WTC11 (cell line): ENCODE measurements around the gene PAM16. TPM values are rescaled to one million over a fixed set of nuclear protein-coding genes. Genes with fewer than 3 reads are reported as not detected.

Source experiments
- ATAC-seq: fragments of 200-7000 bp; cut with Tn5 transposase; 2 replicates; pipeline ENCODE4 v1.10.0; 2021; ENCODE audit warnings: mild to moderate bottlenecking, moderate library complexity
- CTCF ChIA-PET: fragments of 300-600 bp; sonication (Branson Sonifier 250); formaldehyde crosslinking; loops from one replicate; lab custom pipeline; 2021; ENCODE audit warnings: antibody characterized with exemption; lab: Charles Lee
- POLR2A ChIA-PET: fragments of 350-600 bp; sonication (Branson Sonifier 250); formaldehyde crosslinking; loops from one replicate; lab custom pipeline; 2021; ENCODE audit warnings: antibody characterized with exemption; lab: Charles Lee
- DNase-seq: peaks from one replicate; pipeline ENCODE4 v3.0.0; 2021; ENCODE audit warnings: low spot score
- H3K27ac Mint-ChIP-seq: 2 replicates; pipeline ENCODE4 v1.8.0; 2021; ENCODE audit warnings: mixed read lengths
- H3K27me3 Mint-ChIP-seq: 2 replicates; pipeline ENCODE4 v1.8.0; 2021; ENCODE audit warnings: low read depth, mild to moderate bottlenecking, moderate library complexity, mixed read lengths
- H3K36me3 Mint-ChIP-seq: 2 replicates; pipeline ENCODE4 v1.8.0; 2021; ENCODE audit warnings: mixed read lengths
- H3K4me1 Mint-ChIP-seq: 2 replicates; pipeline ENCODE4 v1.8.0; 2022; ENCODE audit warnings: mixed read lengths
- H3K4me3 Mint-ChIP-seq: 2 replicates; pipeline ENCODE4 v1.8.0; 2021; ENCODE audit warnings: mild to moderate bottlenecking, moderate library complexity, mixed read lengths
- H3K9me3 Mint-ChIP-seq: 2 replicates; pipeline ENCODE4 v1.8.0; 2021; ENCODE audit warnings: mixed read lengths
- ATF1 ChIP-seq: sonication (generic); formaldehyde crosslinking; IDR thresholded peaks from 2 replicates; pipeline ENCODE4 v1.8.1; 2023; ENCODE audit warnings: mild to moderate bottlenecking, moderate library complexity, missing genetic modification reagents
- CBFB ChIP-seq: sonication (generic); formaldehyde crosslinking; IDR thresholded peaks from 2 replicates; pipeline ENCODE4 v1.8.1; 2022; ENCODE audit warnings: mild to moderate bottlenecking, low read depth, missing genetic modification reagents
- CDX4 ChIP-seq: fragments of 250-450 bp; sonication (Bioruptor Pico); IDR thresholded peaks from 2 replicates; pipeline ENCODE4 v1.9.0; 2021; ENCODE audit warnings: moderate library complexity, mild to moderate bottlenecking, inconsistent platforms, borderline replicate concordance
- ERG ChIP-seq: fragments of 250-450 bp; sonication (Bioruptor Pico); IDR thresholded peaks from 2 replicates; pipeline ENCODE4 v1.8.0; 2021; ENCODE audit warnings: mild to moderate bottlenecking
- HMGXB4 ChIP-seq: sonication (generic); formaldehyde crosslinking; IDR thresholded peaks from 2 replicates; pipeline ENCODE4 v1.8.1; 2023; ENCODE audit warnings: mild to moderate bottlenecking, moderate library complexity, missing genetic modification reagents
- MAX ChIP-seq: sonication (generic); formaldehyde crosslinking; IDR thresholded peaks from 2 replicates; pipeline ENCODE4 v1.8.0; 2022; ENCODE audit warnings: mild to moderate bottlenecking, missing genetic modification reagents
- MYBL2 ChIP-seq: sonication (generic); formaldehyde crosslinking; IDR thresholded peaks from 2 replicates; pipeline ENCODE4 v1.8.1; 2023; ENCODE audit warnings: mild to moderate bottlenecking, moderate library complexity, missing genetic modification reagents
- NR1H2 ChIP-seq: sonication (generic); formaldehyde crosslinking; IDR thresholded peaks from 2 replicates; pipeline ENCODE4 v1.9.0; 2021; ENCODE audit warnings: mild to moderate bottlenecking, moderate library complexity, missing genetic modification reagents
- RELA ChIP-seq: sonication (generic); formaldehyde crosslinking; IDR thresholded peaks from 2 replicates; pipeline ENCODE4 v1.8.1; 2022; ENCODE audit warnings: missing genetic modification reagents, mild to moderate bottlenecking, borderline replicate concordance
- RORB ChIP-seq: fragments of 250-450 bp; sonication (Bioruptor Pico); IDR thresholded peaks from 2 replicates; pipeline ENCODE4 v1.9.0; 2021; ENCODE audit warnings: mild to moderate bottlenecking
- SMAD3 ChIP-seq: sonication (generic); formaldehyde crosslinking; IDR thresholded peaks from 2 replicates; pipeline ENCODE4 v1.8.0; 2022; ENCODE audit warnings: missing genetic modification reagents, mild to moderate bottlenecking, borderline replicate concordance
- SMAD4 ChIP-seq: sonication (generic); formaldehyde crosslinking; IDR thresholded peaks from 2 replicates; pipeline ENCODE4 v1.8.0; 2022; ENCODE audit warnings: mild to moderate bottlenecking, missing genetic modification reagents
- TCF7 ChIP-seq: sonication (generic); formaldehyde crosslinking; IDR thresholded peaks from 2 replicates; pipeline ENCODE4 v1.8.0; 2022; ENCODE audit warnings: mild to moderate bottlenecking, low read depth, missing genetic modification reagents, moderate library complexity
- USF1 ChIP-seq: sonication (generic); formaldehyde crosslinking; IDR thresholded peaks from 2 replicates; pipeline ENCODE4 v1.8.0; 2022; ENCODE audit warnings: mild to moderate bottlenecking, missing genetic modification reagents
- ZNF138 ChIP-seq: sonication (generic); formaldehyde crosslinking; conservative IDR thresholded peaks from 2 replicates; pipeline ENCODE4 v1.8.1; 2022; ENCODE audit warnings: mild to moderate bottlenecking, moderate library complexity, missing genetic modification reagents
- ZNF396 ChIP-seq: fragments of 250-450 bp; sonication (Bioruptor Pico); IDR thresholded peaks from 2 replicates; pipeline ENCODE4 v1.8.0; 2021; ENCODE audit warnings: mild to moderate bottlenecking, moderate library complexity, borderline replicate concordance
- total RNA-seq: library from RNA; stranded (reverse); gene quantifications from 3 replicates; pipeline ENCODE4 v1.2.3, GENCODE V29; 2021
- TF ChIP-seq, protein P1 (sequence below): sonication (generic); formaldehyde crosslinking; IDR thresholded peaks from 2 replicates; pipeline ENCODE4 v1.8.1; 2023; ENCODE audit warnings: mild to moderate bottlenecking, missing genetic modification reagents, borderline replicate concordance
- TF ChIP-seq, protein P2 (sequence below): sonication (generic); formaldehyde crosslinking; IDR thresholded peaks from 2 replicates; pipeline ENCODE4 v1.8.1; 2022; ENCODE audit warnings: mild to moderate bottlenecking, moderate library complexity, missing genetic modification reagents
- TF ChIP-seq, protein P3 (sequence below): sonication (generic); formaldehyde crosslinking; IDR thresholded peaks from 2 replicates; pipeline ENCODE4 v1.8.1; 2022; ENCODE audit warnings: mild to moderate bottlenecking, missing genetic modification reagents, moderate library complexity, borderline replicate concordance
- TF ChIP-seq, protein P4 (sequence below): sonication (generic); formaldehyde crosslinking; IDR thresholded peaks from 2 replicates; pipeline ENCODE4 v1.8.0; 2022; ENCODE audit warnings: missing genetic modification reagents

The PAM16 gene
- total RNA-seq, 1 experiment from 2014 or later, result 88.9 TPM

GRCh38 chr16:4387781-4388180 lies 36.7 kb upstream of the PAM16 start:
- no peak overlapping the region for H3K4me3 Mint-ChIP-seq
- H3K27me3 Mint-ChIP-seq, result no peaks in the 10 kb centered on the region
- H3K36me3 Mint-ChIP-seq, result no peaks in the 10 kb centered on the region
- H3K9me3 Mint-ChIP-seq, result no peaks in the 10 kb centered on the region
- ATAC-seq, result no peak
- TF ChIP-seq MAX (no peak), MYBL2 (CRISPR knock-in tag) (no peak), ZNF396 (CRISPR knock-in tag) (no peak), NR1H2 (CRISPR knock-in tag) (no peak), ATF1 (no peak), ERG (no peak), SMAD4 (CRISPR knock-in tag) (no peak), TCF7 (CRISPR knock-in tag) (no peak), ZNF138 (CRISPR knock-in tag) (no peak), RELA (CRISPR knock-in tag) (no peak), USF1 (CRISPR knock-in tag) (no peak), CDX4 (CRISPR knock-in tag) (no peak), RORB (no peak), HMGXB4 (CRISPR knock-in tag) (no peak), CBFB (no peak), SMAD3 (CRISPR knock-in tag) (no peak)
- TF ChIP-seq, protein P1, sequence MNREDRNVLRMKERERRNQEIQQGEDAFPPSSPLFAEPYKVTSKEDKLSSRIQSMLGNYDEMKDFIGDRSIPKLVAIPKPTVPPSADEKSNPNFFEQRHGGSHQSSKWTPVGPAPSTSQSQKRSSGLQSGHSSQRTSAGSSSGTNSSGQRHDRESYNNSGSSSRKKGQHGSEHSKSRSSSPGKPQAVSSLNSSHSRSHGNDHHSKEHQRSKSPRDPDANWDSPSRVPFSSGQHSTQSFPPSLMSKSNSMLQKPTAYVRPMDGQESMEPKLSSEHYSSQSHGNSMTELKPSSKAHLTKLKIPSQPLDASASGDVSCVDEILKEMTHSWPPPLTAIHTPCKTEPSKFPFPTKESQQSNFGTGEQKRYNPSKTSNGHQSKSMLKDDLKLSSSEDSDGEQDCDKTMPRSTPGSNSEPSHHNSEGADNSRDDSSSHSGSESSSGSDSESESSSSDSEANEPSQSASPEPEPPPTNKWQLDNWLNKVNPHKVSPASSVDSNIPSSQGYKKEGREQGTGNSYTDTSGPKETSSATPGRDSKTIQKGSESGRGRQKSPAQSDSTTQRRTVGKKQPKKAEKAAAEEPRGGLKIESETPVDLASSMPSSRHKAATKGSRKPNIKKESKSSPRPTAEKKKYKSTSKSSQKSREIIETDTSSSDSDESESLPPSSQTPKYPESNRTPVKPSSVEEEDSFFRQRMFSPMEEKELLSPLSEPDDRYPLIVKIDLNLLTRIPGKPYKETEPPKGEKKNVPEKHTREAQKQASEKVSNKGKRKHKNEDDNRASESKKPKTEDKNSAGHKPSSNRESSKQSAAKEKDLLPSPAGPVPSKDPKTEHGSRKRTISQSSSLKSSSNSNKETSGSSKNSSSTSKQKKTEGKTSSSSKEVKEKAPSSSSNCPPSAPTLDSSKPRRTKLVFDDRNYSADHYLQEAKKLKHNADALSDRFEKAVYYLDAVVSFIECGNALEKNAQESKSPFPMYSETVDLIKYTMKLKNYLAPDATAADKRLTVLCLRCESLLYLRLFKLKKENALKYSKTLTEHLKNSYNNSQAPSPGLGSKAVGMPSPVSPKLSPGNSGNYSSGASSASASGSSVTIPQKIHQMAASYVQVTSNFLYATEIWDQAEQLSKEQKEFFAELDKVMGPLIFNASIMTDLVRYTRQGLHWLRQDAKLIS, result no peak
- TF ChIP-seq, protein P2, sequence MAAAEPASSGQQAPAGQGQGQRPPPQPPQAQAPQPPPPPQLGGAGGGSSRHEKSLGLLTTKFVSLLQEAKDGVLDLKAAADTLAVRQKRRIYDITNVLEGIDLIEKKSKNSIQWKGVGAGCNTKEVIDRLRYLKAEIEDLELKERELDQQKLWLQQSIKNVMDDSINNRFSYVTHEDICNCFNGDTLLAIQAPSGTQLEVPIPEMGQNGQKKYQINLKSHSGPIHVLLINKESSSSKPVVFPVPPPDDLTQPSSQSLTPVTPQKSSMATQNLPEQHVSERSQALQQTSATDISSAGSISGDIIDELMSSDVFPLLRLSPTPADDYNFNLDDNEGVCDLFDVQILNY (CRISPR knock-in tag), result no peak
- TF ChIP-seq, protein P3, sequence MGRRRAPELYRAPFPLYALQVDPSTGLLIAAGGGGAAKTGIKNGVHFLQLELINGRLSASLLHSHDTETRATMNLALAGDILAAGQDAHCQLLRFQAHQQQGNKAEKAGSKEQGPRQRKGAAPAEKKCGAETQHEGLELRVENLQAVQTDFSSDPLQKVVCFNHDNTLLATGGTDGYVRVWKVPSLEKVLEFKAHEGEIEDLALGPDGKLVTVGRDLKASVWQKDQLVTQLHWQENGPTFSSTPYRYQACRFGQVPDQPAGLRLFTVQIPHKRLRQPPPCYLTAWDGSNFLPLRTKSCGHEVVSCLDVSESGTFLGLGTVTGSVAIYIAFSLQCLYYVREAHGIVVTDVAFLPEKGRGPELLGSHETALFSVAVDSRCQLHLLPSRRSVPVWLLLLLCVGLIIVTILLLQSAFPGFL (CRISPR knock-in tag), result no peak
- TF ChIP-seq, protein P4, sequence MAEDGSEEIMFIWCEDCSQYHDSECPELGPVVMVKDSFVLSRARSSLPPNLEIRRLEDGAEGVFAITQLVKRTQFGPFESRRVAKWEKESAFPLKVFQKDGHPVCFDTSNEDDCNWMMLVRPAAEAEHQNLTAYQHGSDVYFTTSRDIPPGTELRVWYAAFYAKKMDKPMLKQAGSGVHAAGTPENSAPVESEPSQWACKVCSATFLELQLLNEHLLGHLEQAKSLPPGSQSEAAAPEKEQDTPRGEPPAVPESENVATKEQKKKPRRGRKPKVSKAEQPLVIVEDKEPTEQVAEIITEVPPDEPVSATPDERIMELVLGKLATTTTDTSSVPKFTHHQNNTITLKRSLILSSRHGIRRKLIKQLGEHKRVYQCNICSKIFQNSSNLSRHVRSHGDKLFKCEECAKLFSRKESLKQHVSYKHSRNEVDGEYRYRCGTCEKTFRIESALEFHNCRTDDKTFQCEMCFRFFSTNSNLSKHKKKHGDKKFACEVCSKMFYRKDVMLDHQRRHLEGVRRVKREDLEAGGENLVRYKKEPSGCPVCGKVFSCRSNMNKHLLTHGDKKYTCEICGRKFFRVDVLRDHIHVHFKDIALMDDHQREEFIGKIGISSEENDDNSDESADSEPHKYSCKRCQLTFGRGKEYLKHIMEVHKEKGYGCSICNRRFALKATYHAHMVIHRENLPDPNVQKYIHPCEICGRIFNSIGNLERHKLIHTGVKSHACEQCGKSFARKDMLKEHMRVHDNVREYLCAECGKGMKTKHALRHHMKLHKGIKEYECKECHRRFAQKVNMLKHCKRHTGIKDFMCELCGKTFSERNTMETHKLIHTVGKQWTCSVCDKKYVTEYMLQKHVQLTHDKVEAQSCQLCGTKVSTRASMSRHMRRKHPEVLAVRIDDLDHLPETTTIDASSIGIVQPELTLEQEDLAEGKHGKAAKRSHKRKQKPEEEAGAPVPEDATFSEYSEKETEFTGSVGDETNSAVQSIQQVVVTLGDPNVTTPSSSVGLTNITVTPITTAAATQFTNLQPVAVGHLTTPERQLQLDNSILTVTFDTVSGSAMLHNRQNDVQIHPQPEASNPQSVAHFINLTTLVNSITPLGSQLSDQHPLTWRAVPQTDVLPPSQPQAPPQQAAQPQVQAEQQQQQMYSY (CRISPR knock-in tag), result no peak
- no peak overlapping the region for H3K27ac Mint-ChIP-seq
- DNase-seq, result peak; percentile 11
- H3K4me1 Mint-ChIP-seq, result peaks cover 36% of the 10 kb centered on the region
- ChIA-PET POLR2A (interaction anchor here (1.7 kb wide), 1 partner anchor 14 kb away, joined by 5 read pairs; no protein-coding TSS in a partner anchor), CTCF (interaction anchor here (2.1 to 9.6 kb wide), 4 partner anchors 13 to 134 kb away, joined by 8 to 316 read pairs (median 42); no protein-coding TSS in a partner anchor)
